Osteocyte (in vitro differentiated cells): ENCODE measurements around the gene BCL6. TPM values are rescaled to one million over a fixed set of nuclear protein-coding genes. Genes with fewer than 3 reads are reported as not detected.

ENCODE experiments used
- DNase-seq: peaks from one replicate; pipeline ENCODE4 v3.0.0; 2021; ENCODE audit warnings: mixed read lengths; ENCODE audit not compliant: unreplicated experiment; ENCODE audit errors: extremely low spot score
- H3K27ac Mint-ChIP-seq: one replicate; pipeline ENCODE4 v1.8.0; 2021; ENCODE audit warnings: mild to moderate bottlenecking, mixed read lengths; ENCODE audit not compliant: unreplicated experiment
- H3K27me3 Mint-ChIP-seq: one replicate; pipeline ENCODE4 v1.8.0; 2021; ENCODE audit warnings: mixed read lengths; ENCODE audit not compliant: unreplicated experiment
- H3K36me3 Mint-ChIP-seq: one replicate; pipeline ENCODE4 v1.8.0; 2021; ENCODE audit warnings: mixed read lengths; ENCODE audit not compliant: unreplicated experiment
- H3K4me1 Mint-ChIP-seq: one replicate; pipeline ENCODE4 v1.8.0; 2021; ENCODE audit warnings: mixed read lengths; ENCODE audit not compliant: unreplicated experiment
- H3K4me3 Mint-ChIP-seq: one replicate; pipeline ENCODE4 v1.8.0; 2021; ENCODE audit warnings: mild to moderate bottlenecking, moderate library complexity, mixed read lengths; ENCODE audit not compliant: unreplicated experiment
- H3K9me3 Mint-ChIP-seq: one replicate; pipeline ENCODE4 v1.8.0; 2021; ENCODE audit warnings: mixed read lengths; ENCODE audit not compliant: unreplicated experiment
- total RNA-seq: library from RNA; stranded (reverse); gene quantifications from 2 replicates; pipeline ENCODE4 v1.2.1, GENCODE V29; 2021
- TF ChIP-seq, protein P1 (sequence below): fragments of 200-600 bp; sonication (generic); IDR thresholded peaks from 2 replicates; pipeline ENCODE4 v1.5.0; 2021; ENCODE audit warnings: antibody characterized with exemption, mild to moderate bottlenecking, moderate library complexity

Gene BCL6
- total RNA-seq, 1 donor from 2014 or later, result 84.8 TPM

DNA sequence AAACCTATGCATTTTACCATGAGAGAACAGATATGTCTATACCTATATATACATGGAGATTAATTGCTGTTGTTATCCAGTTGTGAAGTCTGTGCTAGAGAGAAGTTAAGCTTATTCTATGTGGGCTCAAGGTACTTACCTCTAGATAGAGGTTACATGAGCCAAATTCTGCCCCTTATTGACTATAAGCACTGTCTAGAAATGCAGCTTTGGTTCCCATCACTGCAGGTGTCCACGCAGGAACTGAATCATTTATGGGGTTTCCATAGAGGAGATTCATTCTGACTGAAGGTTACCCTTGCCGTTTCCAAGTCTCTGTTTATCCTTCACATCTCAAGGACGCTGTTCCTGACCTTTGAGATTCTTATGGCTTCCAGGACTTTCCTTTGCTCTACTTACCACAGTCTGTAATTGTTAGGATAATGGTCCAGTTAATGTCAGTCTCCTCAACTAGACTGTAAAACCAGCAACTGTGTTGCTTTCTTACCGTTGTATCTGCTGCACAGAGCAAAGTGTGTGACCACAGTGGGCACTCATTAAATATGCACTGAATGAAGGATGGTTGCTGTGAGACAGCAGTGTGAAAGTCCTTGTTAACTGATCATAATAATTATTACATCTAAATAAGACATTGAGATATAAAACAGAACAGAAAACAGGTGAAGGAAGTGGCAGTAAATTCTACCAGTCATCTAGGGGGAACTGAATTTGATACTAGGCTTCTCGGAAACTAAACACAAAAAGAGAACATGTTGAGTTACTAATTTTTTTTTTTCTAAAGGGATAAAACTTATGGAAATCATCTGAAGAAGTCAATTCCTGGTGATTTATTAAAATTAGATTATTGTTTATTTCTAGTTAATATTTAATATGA is 44.0 kb upstream of the BCL6 start:
- DNase-seq, result no peak
- TF ChIP-seq, protein P1, sequence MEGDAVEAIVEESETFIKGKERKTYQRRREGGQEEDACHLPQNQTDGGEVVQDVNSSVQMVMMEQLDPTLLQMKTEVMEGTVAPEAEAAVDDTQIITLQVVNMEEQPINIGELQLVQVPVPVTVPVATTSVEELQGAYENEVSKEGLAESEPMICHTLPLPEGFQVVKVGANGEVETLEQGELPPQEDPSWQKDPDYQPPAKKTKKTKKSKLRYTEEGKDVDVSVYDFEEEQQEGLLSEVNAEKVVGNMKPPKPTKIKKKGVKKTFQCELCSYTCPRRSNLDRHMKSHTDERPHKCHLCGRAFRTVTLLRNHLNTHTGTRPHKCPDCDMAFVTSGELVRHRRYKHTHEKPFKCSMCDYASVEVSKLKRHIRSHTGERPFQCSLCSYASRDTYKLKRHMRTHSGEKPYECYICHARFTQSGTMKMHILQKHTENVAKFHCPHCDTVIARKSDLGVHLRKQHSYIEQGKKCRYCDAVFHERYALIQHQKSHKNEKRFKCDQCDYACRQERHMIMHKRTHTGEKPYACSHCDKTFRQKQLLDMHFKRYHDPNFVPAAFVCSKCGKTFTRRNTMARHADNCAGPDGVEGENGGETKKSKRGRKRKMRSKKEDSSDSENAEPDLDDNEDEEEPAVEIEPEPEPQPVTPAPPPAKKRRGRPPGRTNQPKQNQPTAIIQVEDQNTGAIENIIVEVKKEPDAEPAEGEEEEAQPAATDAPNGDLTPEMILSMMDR, result no peak
- H3K4me1 Mint-ChIP-seq, result peaks cover 7% of the 10 kb centered on the region
- H3K27ac Mint-ChIP-seq, result no peak overlapping the region
- no peak overlapping the region for H3K4me3 Mint-ChIP-seq
- H3K27me3 Mint-ChIP-seq, result no peaks in the 10 kb centered on the region
- no peaks in the 10 kb centered on the region for H3K9me3 Mint-ChIP-seq
- no peaks in the 10 kb centered on the region for H3K36me3 Mint-ChIP-seq

DNA sequence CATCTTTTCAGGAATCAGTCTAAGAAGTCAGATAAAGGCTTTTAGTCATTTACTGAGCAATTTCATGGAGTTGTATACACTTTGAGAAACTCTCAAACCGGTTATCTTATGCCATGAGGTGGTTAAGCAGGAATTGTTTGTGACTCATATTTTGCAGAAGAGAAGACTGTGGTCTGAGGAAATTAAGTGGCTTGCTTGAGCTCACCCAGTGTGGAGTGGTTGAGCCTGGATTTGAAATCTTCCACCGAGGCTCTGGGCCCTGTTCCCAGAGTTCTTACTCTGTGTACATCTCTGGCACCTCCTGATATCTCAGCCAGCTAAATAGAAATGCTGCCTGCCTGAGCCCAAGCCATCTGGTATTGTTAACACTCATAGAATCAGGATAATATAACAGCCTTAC is 37.8 kb upstream of the BCL6 start:
- DNase-seq, result no peak
- H3K27ac Mint-ChIP-seq, result no peak overlapping the region
- no peaks in the 10 kb centered on the region for H3K36me3 Mint-ChIP-seq
- TF ChIP-seq, protein P1, result no peak
- H3K9me3 Mint-ChIP-seq, result no peaks in the 10 kb centered on the region
- no peak overlapping the region for H3K4me3 Mint-ChIP-seq
- H3K4me1 Mint-ChIP-seq, result no peaks in the 10 kb centered on the region
- H3K27me3 Mint-ChIP-seq, result no peaks in the 10 kb centered on the region

DNA sequence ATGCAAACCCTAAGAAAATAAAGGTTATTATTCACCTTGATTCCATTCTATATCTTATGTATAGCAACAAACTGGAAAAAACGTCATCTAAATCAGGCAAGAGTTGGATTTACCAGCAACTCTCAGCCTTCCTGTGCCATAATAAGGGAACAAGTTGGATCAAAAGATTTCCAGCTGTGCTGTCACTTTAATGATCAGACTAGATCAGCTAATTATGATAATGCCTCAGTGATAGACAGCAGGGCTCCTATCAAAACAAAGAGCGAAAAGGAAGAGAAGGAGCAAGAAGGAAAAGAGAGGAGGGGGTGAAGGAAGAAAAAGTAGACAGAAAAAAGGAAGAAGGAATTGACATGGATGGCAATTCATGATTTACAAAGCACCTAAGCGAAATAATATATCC is 36.7 kb upstream of the BCL6 start:
- Mint-ChIP-seq H3K4me1 (no peaks in the 10 kb centered on the region), H3K9me3 (no peaks in the 10 kb centered on the region), H3K4me3 (no peak overlapping the region), H3K36me3 (no peaks in the 10 kb centered on the region), H3K27ac (no peak overlapping the region), H3K27me3 (no peaks in the 10 kb centered on the region)
- DNase-seq, result no peak
- TF ChIP-seq, protein P1, result no peak

DNA sequence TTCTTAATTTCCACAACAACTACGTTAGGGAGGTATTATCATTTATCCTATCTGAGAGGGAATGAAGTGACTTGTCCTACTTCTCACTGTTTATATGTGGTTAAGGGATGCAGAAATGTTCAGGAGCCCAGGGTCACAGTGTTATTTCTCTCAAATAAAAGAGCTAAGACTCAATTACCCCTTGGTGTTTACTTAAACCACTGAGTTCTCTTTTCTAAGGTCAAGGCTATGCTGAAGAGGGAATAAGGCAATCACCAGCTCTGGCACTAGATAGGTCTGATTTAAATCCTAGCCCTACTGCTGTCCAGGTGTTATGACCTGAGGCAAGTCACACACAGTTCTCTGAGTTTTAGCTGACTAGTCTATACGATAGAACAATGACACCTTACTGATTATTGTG is 35.7 kb upstream of the BCL6 start:
- DNase-seq, result no peak
- no peaks in the 10 kb centered on the region for H3K4me1 Mint-ChIP-seq
- no peaks in the 10 kb centered on the region for H3K9me3 Mint-ChIP-seq
- no peaks in the 10 kb centered on the region for H3K36me3 Mint-ChIP-seq
- H3K27me3 Mint-ChIP-seq, result no peaks in the 10 kb centered on the region
- no peak overlapping the region for H3K4me3 Mint-ChIP-seq
- H3K27ac Mint-ChIP-seq, result no peak overlapping the region
- TF ChIP-seq, protein P1, result no peak

DNA sequence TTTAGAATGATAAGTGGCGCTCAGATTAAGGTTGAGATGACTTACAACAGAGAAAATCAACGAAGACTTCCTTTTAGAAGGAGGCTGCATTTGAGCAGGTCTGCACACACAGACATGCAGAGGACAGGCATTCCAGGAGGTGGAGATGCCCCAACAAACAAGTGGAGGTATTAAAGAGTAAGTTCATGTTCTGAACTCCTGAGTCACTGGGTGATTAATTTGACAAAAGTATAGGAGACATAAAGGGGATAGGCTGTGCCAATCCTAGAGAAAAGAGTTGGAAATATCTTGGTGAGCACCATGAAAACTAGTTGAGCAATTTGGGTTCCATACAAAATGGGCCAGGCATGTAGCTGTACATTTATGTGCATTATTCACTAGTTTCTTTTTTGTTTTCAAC is 33.5 kb upstream of the BCL6 start:
- Mint-ChIP-seq H3K27ac (no peak overlapping the region), H3K4me3 (no peak overlapping the region), H3K36me3 (no peaks in the 10 kb centered on the region), H3K27me3 (no peaks in the 10 kb centered on the region), H3K9me3 (no peaks in the 10 kb centered on the region), H3K4me1 (no peaks in the 10 kb centered on the region)
- no peak for DNase-seq
- TF ChIP-seq, protein P1, result no peak
